ENCODE results near the gene SOCS2.
A peak's percentile ranks its signal among the peaks of the same experiment; 100 is the strongest.

Gene SOCS2

DNA sequence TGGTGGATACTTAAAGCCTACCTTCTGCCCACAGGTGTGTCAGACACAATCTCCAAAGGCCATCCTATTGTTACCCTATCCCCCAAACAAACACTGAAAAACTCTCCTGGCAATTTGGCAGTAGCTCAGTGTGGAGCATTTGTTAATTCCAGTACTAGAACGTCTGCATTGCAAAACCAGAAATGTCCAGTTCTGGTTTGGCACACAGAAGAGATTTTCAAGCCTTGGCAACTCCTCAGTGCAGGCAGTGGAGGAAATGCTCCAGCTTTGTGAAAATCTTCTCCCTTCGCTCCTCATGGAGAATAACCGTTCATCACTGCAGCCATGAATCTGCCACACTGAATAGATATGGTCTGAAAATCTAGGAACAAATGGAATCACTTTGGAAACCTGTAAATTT is 5.3 kb upstream of the SOCS2 start:
- DNase-seq (ENCODE audit: low read depth), result peak; percentile 70

DNA sequence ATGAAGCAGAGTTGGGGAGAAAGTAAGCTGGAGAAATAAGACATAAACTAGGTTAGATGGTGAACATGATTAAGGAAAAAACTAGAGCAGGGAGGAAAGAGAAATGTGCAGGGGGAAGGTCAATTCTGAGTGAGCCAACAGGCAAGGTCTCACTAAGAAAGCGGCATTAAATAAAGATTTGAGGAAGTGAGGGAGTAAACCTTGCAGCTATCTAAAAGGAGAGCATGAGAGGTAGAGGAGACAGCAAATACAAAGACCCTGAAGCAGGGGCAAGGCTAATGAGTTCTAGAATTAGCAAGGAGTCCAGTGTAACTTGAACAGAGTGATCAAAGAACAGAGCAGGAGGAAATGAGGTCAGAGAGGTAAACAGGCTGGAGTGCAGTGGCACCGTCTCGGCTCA is 4.4 kb upstream of the SOCS2 start:
- DNase-seq (ENCODE audit: low read depth), result no peak

DNA sequence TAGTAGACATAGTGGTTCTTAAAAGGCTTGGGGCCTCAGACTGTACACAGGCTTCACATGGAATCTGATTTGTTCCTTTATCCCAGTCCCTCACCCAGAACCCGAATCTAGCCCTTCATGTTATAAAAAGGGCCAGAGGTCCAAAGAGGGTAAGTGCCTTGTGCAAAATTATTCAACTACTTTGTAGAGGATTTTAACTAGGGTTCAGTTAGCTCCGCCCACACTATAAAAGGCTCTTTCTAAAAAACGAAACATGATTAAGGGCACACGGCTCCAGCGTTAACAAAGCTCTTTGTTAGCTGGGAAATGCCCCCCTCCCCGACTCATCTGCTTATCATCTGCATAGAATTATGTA is 3.2 kb upstream of the SOCS2 start:
- no peak for DNase-seq (ENCODE audit: low read depth)

DNA sequence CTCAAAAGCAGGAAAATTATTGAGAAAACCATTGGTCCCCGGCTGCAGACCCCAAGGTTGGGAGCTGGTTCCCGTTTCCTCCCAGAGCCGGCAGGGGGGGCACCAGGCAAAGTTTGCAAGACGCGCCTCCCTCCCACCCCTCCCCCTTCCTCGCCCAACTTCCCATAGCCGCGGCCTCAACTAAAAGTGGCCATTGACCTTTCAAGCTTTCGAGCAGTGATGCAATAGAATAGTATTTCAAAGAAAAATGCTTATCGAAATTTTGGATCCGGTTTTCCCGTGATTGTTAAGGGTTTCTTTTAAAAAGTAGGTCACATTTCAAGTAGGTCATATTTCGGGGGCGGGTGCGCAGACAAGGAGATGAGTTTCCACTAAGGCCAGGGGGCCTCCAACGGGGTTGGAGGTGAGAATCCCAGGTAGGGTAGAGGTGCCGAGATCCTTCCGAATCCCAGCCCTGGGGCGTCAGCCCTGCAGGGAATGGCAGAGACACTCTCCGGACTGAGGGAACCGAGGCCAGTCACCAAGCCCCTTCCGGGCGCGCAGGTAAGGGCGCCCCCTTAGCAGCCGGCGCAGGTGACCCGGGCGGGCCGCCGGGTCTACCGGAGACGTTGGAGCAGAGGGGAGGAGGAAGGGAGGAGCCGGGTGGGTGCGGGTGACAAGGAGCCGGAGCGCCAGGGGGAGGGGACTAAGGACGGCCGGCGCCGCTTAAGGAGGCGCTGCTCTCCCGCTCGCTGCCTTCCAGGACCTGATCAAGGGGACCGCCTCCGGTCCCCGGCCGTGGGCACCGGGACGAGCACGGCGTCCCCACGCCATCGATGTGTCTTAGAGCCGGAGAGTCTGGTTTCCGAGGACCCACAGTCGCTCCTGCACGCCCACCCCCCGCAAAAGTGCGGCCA is 2.6 kb upstream of the SOCS2 start:
- peak; percentile 90 for DNase-seq (ENCODE audit: low read depth)

DNA sequence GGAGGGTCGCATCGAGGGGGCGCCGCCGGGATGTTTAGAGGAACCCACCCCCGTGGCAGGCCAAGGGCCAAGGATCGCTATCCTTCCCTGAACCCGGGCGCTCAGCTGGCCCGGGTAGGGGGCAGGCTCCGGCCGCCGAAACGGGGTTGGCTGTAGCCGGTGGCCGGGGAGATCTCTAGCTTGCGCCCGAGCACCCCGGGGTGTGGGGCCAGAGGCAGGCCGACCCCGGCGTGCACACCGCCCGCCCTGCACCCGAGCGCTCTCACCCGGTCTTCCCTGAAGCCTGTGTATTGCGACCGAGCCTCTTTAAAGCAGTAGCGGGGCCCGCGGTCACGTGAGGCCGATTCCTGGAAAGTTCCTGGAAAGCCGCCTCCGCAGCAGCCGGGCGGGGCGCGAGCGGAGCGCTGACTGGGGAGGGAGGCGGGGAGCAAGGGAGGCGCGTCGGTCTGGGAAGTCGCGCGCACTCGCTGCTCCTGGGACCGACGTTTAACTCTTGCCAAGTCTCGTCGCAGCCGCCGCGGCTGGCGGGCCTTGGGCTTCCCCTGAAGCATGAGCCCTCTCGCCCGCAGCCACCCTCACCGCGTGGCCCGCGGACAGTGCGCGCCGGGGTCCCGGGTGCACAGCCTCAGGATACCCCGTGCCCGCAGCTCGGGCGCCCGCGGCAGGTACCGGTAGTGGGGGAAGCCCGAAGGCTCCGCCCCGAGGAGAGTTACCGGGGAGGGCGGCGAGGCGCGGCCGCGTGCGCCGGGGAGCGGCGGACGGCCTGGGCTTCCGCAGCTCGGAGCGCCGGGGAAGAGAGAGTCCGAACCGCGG is 1.7 kb upstream of the SOCS2 start:
- DNase-seq (ENCODE audit: low read depth), result peak; percentile 99

DNA sequence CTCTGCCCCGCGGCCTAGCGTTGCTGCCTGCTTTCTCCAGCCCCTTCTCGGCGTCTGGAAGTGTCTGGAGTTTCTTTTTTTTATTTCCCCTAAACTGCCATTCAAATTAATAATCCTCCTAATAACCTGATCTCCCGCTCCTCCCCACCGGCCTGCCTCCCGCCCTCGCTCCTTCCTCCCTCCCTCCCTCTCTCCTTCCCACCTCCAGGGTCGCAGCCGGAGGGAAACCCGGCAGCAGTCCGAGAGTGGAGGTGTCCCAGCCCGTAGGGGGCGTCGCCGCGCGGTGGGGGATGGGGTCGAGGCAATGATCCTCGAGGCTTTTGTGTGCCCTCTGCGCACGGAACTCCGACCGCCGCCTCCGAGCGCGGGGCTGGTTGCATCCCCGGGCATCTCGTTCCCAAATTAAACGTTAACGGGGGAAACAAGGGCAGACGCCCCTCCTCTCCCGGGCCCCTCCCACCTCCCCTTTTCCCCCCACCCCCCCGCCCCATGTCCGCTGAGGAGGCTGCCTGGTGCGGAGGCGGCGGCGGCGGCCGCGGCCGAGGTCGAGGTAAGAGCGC is 1.0 kb upstream of the SOCS2 start:
- DNase-seq (ENCODE audit: low read depth), result peak; percentile 86

DNA sequence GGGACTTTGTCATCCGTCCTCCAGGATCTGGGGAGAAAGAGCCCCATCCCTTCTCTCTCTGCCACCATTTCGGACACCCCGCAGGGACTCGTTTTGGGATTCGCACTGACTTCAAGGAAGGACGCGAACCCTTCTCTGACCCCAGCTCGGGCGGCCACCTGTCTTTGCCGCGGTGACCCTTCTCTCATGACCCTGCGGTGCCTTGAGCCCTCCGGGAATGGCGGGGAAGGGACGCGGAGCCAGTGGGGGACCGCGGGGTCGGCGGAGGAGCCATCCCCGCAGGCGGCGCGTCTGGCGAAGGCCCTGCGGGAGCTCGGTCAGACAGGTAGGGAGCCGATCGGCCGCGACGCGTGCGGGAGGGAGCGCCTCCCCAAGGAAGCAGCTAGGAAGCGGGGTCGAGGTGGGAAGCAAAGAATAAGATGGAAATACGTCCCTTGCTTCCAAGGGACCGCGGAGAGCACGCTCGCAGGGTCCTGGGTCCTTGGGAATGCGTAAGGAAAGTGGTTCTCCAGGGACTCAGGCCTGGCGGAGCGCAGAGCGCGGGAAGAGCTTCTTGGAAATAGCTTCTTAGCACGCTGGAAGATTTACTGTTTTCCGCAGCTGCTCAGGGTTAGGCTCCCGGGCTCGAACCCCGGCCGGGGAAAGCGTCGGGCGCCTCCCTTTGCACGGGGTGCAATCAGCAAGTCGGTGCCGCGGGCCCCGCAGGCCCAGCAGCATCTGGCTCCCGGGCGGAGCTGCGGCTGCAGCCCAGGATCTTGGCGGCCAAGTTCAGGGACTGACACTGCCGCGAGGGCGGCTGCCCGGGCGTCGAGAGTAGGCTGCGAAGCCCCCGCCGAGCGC is 457 bp downstream of the SOCS2 start:
- DNase-seq (ENCODE audit: low read depth), result no peak

DNA sequence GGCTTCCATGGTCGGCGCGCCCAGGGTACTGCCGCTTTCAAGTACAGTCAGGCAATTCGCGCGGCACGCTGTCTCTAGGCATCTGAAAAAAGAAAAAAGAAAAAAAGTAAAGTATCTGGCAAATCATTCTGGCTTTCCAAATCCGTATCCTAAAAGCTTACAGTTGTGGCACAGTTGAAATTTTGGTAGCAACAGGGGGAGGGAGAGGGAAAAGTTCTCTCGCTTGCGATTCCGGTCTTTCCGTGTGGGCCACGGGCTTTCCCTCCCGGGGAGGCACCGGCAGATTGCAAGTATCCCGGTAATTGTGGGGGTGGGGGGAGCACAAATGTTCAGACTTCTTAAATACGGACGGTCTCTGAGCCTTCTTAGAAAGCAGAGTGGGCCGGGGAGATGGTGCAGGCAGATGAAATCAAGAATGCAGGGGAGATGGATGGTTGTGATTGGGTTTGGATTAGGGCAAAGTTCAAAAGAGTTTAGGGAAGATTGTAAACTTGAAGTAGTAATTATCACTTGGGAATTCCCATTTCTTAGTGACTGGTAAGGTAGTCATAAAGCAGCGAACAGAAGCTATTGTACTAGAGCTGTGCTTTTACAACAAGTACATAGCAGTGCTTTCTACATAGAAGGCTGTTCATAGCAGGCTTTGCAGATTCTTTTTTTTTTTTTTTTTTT is 1.2 kb downstream of the SOCS2 start:
- DNase-seq (ENCODE audit: low read depth), result peak; percentile 41

DNA sequence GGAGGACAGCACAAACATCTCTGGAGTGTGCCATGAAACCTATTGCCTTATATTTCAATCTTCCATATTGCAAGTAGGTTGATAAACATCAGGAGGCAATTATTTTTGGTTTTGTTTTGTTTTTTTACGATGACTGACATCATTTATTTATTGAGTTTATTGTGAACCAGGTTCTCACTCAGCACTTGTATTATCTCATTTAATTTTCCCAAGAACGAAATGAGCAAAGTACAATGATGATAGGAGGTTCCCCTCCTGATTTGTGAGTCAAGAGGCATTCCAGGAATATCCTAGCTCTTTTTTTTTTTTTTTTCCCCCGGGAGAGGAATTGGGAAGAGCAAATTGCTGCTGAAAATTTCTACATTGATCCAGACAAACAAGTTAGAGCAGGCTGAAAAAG is 4.7 kb downstream of the SOCS2 start:
- no peak for DNase-seq (ENCODE audit: low read depth)

DNA sequence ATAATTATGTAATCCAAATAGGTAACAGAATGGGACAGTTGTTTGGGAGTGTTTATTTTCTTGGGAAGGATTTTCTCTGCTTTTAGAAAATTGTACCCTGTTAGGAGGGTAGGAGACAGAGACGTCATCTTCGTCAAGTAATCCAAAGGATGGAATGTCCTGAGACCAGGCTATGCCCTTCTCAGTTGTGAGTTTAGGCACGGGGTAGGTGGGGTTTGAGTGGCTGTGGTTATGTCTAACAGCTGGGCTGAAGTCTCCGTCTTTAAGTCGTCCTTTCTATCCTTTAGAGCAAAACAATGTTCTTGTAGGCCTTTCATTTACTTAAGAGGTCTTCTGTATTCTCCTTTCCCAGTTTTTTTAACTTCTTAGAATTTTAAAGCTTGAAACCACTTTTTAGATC is 5.7 kb downstream of the SOCS2 start:
- DNase-seq (ENCODE audit: low read depth), result peak; percentile 39

DNA sequence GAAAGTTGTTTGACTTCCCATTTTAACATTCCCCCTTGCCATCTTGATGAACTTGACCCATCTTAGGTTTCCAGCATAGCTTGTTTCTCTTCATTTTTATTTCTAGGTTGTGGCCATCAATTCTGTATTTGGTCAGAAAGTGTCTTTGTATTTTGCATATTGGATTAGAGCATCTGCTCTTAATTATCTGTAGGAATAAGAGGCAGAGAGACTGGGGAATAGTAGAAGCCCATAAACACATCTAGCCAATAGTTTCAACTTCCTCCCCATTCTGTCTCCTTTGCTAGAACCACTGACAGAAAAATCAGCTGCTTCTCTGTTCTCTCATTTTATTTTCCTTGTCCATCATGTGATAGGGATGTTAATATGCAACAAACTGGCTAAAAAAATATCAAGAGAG is 8.2 kb downstream of the SOCS2 start:
- no peak for DNase-seq (ENCODE audit: low read depth)

DNA sequence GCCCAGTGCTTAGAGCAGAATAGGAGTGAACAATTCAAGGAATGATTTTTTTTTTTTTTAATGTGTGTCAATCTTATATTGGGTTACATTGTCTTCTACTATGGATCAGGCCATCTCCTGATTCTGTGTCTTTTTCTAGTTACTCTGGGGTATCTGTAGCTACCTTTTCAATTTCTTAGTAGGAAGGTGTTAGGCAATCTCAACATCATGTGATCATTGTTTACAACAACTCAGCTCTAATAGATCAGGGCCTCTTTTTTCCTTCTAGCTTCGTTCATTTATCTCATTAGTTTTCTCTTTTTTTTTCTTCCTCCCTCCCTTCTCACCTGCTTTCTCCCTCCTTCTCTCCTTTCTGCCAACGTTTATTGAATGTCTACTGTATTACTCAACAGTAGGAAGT is 8.9 kb downstream of the SOCS2 start:
- no peak for DNase-seq (ENCODE audit: low read depth)

DNA sequence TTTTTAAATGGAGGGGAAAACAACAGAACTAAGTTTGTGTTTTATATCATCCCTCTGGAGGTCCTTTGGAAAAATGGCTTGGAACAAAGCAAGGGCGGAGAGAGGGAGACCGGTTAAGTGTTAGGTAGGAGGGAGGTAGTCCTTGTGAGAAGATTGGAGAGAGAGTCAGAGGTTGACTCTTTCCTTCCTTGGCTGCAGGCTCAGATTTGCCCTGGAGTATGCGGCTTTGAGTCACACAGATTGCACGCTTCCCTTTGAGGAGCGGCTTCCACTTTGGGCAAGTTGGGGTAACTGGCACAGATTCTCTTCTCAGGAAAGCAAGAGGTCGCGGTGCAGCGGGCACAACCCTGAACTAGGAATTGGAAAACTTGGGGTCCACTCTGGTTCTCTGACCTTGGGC is 9.9 kb downstream of the SOCS2 start:
- DNase-seq (ENCODE audit: low read depth), result no peak

DNA sequence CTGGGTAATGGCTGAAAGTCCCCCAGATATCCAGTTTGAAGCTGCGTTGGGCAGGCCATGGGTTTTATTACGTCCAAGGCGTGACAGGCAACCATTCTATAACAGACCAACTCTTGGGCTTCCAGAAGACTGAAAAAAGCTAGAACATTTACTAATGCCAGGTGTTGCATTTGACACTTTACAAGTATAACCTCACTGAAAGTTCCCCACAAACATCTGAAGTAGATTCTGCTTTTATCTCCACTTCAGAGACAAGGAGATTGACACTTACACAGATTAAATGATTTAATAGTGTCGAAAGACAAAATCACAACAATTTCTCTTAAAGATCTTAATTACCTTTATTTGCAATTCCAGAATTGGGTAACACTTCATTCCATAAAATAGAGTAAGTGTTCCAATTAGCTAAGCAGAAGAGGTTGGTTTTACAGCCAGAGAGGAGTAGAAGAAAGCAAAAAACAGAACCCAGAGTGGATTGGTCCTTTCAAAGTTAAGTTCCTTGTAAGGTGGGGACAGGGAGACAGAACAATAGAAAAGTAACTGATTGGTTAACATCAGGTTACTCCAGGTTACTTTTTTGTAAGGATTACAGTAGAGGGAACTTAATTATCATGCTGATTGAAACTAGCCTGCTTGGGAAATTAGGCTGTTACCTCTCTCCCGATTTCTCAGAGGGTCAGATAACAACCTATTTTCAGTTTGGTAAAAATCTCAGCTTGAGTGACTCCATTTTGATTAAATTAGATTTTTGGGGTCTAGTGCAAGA is 11.3 kb downstream of the SOCS2 start:
- no peak for DNase-seq (ENCODE audit: low read depth)

DNA sequence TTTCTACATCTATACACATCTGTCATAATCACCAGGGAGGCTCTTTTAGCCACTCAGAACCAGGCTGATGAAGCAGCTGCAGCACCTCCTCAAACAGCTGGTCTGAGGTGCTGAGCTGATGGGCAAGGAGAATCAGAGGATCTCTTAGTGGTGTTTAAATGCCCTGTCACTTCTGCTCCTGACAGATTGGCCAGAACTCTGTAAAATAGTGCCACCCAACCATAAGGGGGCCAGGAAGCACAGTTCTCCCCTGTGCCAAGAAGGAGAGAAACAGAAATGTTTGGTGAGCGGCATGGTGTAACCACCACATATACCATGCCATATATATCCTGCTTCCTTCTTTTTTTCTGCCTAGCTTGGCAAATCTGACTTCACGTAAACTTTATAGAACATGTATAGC is 12.8 kb downstream of the SOCS2 start:
- no peak for DNase-seq (ENCODE audit: low read depth)

DNA sequence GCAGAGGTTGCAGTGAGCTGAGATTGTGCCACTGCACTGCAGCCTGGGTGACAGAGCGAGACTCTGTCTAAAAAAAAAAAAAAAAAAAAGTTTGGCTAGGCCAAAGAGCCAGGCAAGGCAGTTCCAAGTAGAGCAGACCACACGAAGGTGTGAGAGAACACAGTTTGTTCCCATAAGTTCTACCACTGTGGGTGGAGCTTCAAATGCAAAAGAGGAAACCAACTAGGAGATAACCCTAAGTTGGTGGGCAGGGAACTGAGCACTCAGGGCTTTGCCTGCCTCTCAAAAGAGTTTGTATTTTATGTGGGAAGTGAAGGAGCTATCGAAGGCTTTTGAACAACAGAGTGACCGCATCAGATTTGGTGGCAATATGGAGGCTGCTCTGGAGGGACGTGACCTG is 15.1 kb downstream of the SOCS2 start:
- no peak for DNase-seq (ENCODE audit: low read depth)

DNA sequence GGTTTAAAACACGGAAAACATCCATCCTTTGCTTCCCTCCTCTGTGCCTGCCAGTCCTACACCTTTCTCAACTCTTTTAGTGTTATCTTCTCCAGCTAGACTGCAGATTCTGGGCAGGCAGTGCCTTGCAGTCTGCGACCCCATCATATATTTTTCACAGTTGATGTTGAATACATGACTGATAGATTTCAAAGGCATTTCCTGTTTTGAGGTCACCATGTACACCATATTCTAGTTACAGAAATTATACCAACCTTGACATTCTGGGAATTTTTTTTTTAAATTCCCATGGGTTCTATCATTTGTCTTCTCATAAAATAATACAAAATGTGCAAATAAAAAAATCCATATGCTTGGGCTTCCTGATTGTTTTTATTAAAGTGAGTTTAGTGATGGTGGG is 16.6 kb downstream of the SOCS2 start:
- DNase-seq (ENCODE audit: low read depth), result no peak

DNA sequence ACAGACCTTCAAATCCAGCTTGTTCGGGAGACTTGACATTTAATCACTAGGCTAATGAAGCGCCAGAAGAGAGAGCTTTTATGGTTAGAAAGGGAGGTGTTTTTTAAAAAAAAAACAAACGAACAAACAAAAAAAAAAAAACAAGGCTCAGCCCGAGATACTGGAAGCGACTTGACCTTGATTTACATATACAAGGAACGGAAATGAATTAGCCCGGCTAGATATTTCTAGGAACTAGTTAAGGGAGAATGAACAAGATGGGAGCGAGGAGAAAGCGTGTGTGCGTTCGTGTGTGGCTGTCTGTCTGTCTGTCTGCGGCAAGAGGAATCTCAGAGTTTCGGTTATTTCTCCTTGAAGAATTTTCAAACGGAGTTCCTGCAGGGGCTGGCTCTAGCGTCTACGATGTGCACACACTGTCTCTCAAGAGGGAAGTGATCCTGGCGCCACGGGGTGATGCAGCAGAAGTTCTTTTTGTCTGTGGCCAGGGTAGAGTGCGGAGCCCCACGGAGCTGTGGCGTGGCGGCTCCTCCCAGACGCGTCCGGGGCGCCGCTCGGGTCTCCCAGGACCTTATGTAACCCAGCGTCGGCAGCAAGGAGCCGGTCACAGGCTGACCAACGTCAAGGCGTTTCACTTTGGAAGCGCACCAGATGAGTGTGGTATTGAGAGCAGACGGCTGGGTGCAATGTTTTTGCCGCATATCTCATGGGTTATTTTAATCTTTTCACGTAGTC is 18.8 kb downstream of the SOCS2 start:
- peak; percentile 87 for DNase-seq (ENCODE audit: low read depth)

DNA sequence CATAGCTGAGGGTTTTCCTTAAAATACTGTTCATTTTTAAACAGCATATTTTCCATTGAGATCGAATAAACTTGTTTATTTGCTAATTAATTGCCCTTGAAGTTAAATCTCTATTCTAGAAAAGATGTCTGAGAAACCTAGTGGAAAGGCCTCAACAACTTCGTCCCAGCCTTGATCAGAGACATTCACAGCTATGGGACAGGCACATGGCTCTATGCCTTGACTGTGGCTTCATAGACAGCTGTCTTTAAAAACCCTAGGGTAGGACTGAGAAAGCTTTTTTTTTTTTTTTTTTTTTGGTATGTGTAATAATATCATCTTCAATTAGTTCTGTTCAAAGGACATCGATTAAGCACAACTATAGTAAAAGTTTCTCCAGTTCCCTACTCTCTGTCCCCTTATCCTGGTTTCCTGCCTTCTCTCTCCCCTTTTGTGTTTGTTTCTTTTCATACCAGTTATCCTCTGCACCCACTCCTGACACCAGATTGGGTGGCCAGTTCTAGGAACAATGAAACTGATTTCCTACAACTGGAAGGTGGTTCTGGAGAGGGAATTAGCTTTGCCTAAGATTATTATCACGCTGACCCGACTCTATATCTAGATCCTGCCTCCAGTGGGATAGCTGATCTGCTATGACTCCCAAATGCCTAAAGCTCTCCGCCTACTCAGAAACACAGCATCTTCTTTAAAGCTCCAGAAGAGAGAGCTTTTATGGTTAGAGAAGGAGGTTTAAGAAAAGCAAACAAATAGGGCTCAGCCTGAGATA is 20.3 kb downstream of the SOCS2 start:
- DNase-seq (ENCODE audit: low read depth), result no peak
